ENCODE results near the gene SLC19A3. TPM values are rescaled to one million over a fixed set of nuclear protein-coding genes. Genes with fewer than 3 reads are reported as not detected.

Gene SLC19A3
- total and polyA plus RNA-seq, 4 donors, result 4.6 to 56.5 (median 19.5) TPM

- Histone ChIP-seq H3K9ac (ENCODE audit: insufficient read depth in 1 of 2, low read length in 2 of 2) (no peak overlapping the region), H3K27me3 (ENCODE audit: control insufficient read depth in 3 of 3, insufficient read depth in 3 of 3, low read length in 2 of 3) (no peaks in the 10 kb centered on the region), H3K4me1 (ENCODE audit: control insufficient read depth in 5 of 5, insufficient read depth in 5 of 5, low read length in 5 of 5) (peaks cover 0 to 3% (median 0%) of the 10 kb centered on the region in 5 donors), H3K4me3 (no peak overlapping the region), H3K27ac (ENCODE audit: low read depth in 1 of 2, low read length in 1 of 2) (no peak overlapping the region), H3K9me3 (ENCODE audit: control insufficient read depth in 4 of 4, insufficient read depth in 3 of 4, low read length in 3 of 4) (no peaks in the 10 kb centered on the region), H3K36me3 (ENCODE audit: control insufficient read depth in 4 of 4, insufficient read depth in 4 of 4, low read length in 4 of 4) (no peaks in the 10 kb centered on the region)
- DNase-seq, result no peak
- no peak for ATAC-seq (ENCODE audit: insufficient read depth, low FRiP score)
- no peak for TF ChIP-seq CTCF (IDR thresholded peaks at IDR 0.05; ENCODE audit: control extremely low read depth, extremely low read depth)
- 89 to 96% methylated on average over 2 of the region's 2 CpGs for WGBS, 2 donors
These were observed 1.3 kb downstream of the SLC19A3 start for GRCh38 chr2:227716501-227716900.

GRCh38 chr2:227713291-227713690 lies 4.5 kb downstream of the SLC19A3 start:
- H3K4me3 ChIP-seq, result no peak overlapping the region
- WGBS, 2 donors, result 29 to 96% methylated on average over 1 of the region's 1 CpG
- no peak for ATAC-seq (ENCODE audit: insufficient read depth, low FRiP score)
- no peak for TF ChIP-seq CTCF (IDR thresholded peaks at IDR 0.05; ENCODE audit: control extremely low read depth, extremely low read depth)
- H3K4me1 ChIP-seq (ENCODE audit: control insufficient read depth in 5 of 5, insufficient read depth in 5 of 5, low read length in 5 of 5), result no peaks in the 10 kb centered on the region
- no peak for DNase-seq
- H3K9ac ChIP-seq (ENCODE audit: insufficient read depth in 1 of 2, low read length in 2 of 2), result no peak overlapping the region
- H3K9me3 ChIP-seq (ENCODE audit: control insufficient read depth in 4 of 4, insufficient read depth in 3 of 4, low read length in 3 of 4), result no peaks in the 10 kb centered on the region
- H3K27ac ChIP-seq (ENCODE audit: low read depth in 1 of 2, low read length in 1 of 2), result no peak overlapping the region
- no peaks in the 10 kb centered on the region for H3K36me3 ChIP-seq (ENCODE audit: control insufficient read depth in 4 of 4, insufficient read depth in 4 of 4, low read length in 4 of 4)
- H3K27me3 ChIP-seq (ENCODE audit: control insufficient read depth in 3 of 3, insufficient read depth in 3 of 3, low read length in 2 of 3), result no peaks in the 10 kb centered on the region

- 93 to 94% methylated on average over 7 of the region's 7 CpGs for WGBS, 2 donors
- H3K4me1 ChIP-seq (ENCODE audit: control insufficient read depth in 5 of 5, insufficient read depth in 5 of 5, low read length in 5 of 5), result no peaks in the 10 kb centered on the region
These were observed 6.8 kb downstream of the SLC19A3 start for GRCh38 chr2:227710986-227711385.

More at GRCh38 chr2:227710986-227711385, 6.8 kb downstream of the SLC19A3 start:
- no peak overlapping the region for H3K9ac ChIP-seq (ENCODE audit: insufficient read depth in 1 of 2, low read length in 2 of 2)
- no peak for DNase-seq
- H3K4me3 ChIP-seq, result no peak overlapping the region
- H3K27ac ChIP-seq (ENCODE audit: low read depth in 1 of 2, low read length in 1 of 2), result no peak overlapping the region
- no peak for ATAC-seq (ENCODE audit: insufficient read depth, low FRiP score)
- TF ChIP-seq CTCF (IDR thresholded peaks at IDR 0.05; ENCODE audit: control extremely low read depth, extremely low read depth), result no peak
- no peaks in the 10 kb centered on the region for H3K27me3 ChIP-seq (ENCODE audit: control insufficient read depth in 3 of 3, insufficient read depth in 3 of 3, low read length in 2 of 3)
- H3K36me3 ChIP-seq (ENCODE audit: control insufficient read depth in 4 of 4, insufficient read depth in 4 of 4, low read length in 4 of 4), result peaks cover 0 to 3% (median 0%) of the 10 kb centered on the region in 4 donors
- no peaks in the 10 kb centered on the region for H3K9me3 ChIP-seq (ENCODE audit: control insufficient read depth in 4 of 4, insufficient read depth in 3 of 4, low read length in 3 of 4)

All from lung (tissue), 12 donors.